Adrenal gland (tissue), 12 donors: ENCODE data around the gene FGF14. TPM values are rescaled to one million over a fixed set of nuclear protein-coding genes. Genes with fewer than 3 reads are reported as not detected.
A peak's percentile ranks its signal among the peaks of the same experiment; 100 is the strongest.

ENCODE experiments used
- DNase-seq, 7 donors: peaks; one replicate each; pipeline ENCODE4 v3.0.0-alpha.2; 2019 to 2020
- H3K27ac ChIP-seq, 5 donors: fragments of 200-600 bp; sonication (generic) in 4 of 5; 1 replicate in 3 of 5; 2 replicates in 2 of 5; pipeline versions ENCODE4 v1.5.1 to v1.8.0; 2016 to 2020; ENCODE audit warnings: mild to moderate bottlenecking in 1 of 5
- H3K27me3 ChIP-seq: fragments of 200-600 bp; 2 replicates; pipeline ENCODE4 v1.8.0; 2021
- H3K36me3 ChIP-seq, 2 donors: fragments of 200-600 bp; replicated peaks in 1 of 2; 1 replicate in 1 of 2; 2 replicates in 1 of 2; pipeline versions ENCODE4 v1.5.1 to v1.8.0; 2018 to 2022
- H3K4me1 ChIP-seq, 2 donors: fragments of 200-600 bp; replicated peaks in 1 of 2; 1 replicate in 1 of 2; 2 replicates in 1 of 2; pipeline versions ENCODE4 v1.5.1 to v1.8.0; 2018 to 2021
- H3K4me3 ChIP-seq, 4 donors: fragments of 200-600 bp; sonication (generic) in 3 of 4; one replicate each; pipeline ENCODE4 v1.5.1; 2016 to 2018
- H3K9me3 ChIP-seq, 3 donors: fragments of 200-600 bp; sonication (generic) in 1 of 3; replicated peaks in 1 of 3; 1 replicate in 2 of 3; 2 replicates in 1 of 3; pipeline versions ENCODE4 v1.5.1 to v1.8.0; 2016 to 2021
- CTCF ChIP-seq, 6 experiments: fragments of 450-650 bp in 4 of 6; fragments of 200-600 bp in 2 of 6; sonication (generic) in 1 of 6; IDR thresholded peaks; 1 replicate in 5 of 6; 2 replicates in 1 of 6; pipeline versions ENCODE4 v1.5.1 to v1.8.0; 2016 to 2021; ENCODE audit warnings: antibody characterized with exemption in 6 of 6, mild to moderate bottlenecking in 2 of 6, moderate library complexity in 1 of 6
- POLR2A ChIP-seq, 2 donors: fragments of 450-650 bp; IDR thresholded peaks; one replicate each; pipeline ENCODE4 v1.6.1; 2017; ENCODE audit warnings: antibody characterized with exemption in 2 of 2, mild to moderate bottlenecking in 2 of 2, moderate library complexity in 1 of 2
- WGBS, 4 donors: extraction: QIAGEN DNeasy Blood & Tissue Kit in 2 of 4; methylation state at CpG; one replicate each; pipeline versions ENCODE4 v1.1.5 to v1.1.7; 2013 to 2017; 5-methylcytosine and 5-hydroxymethylcytosine counted together
- intact Hi-C, 2 donors: fragments of 100-400 bp; cut with DNase I; formaldehyde crosslinking; loops; one replicate each; pipeline versions ENCODE4 v1.14.1 to v1.15.0; 2022 to 2023
- polyA plus RNA-seq, 3 donors: library from polyadenylated mRNA; stranded (reverse); fragments of 200-250 nt in 2 of 3; fragments of 350-450 nt in 1 of 3; fragmentation: Illumina TruSeq in 1 of 3; extraction: RNeasy Lipid Tissue Mini Kit (QIAGEN cat#74804) in 1 of 3; gene quantifications; one replicate each; pipeline ENCODE4 v1.2.3, GENCODE V29; 2013 to 2014
- total RNA-seq, 9 donors: library from RNA; depleted of rRNA in 4 of 9; stranded (reverse); fragments of >200 nt in 4 of 9; fragments of 120-200 nt in 1 of 9; fragmentation: NEBNext Ultra II Directional in 1 of 9; extraction: Animal tissue kit (Norgen Biotek cat#: 25700) in 1 of 9; gene quantifications; one replicate each; pipeline versions ENCODE4 v1.1.0 to v1.2.4, GENCODE V29; 2013 to 2023
- donor health status: healthy with polysubstance abuse.
- donor health status: Bipolar disorder and iron deficiency.
- donor health status: DM: yes; HTN: yes; CAD: no.
- donor health status: DM: no; HTN: no; CAD: no.
- donor health status: DM: no; HTN: no; CAD: no.
- donor health status: DM: yes; HTN: yes; CAD: no.

The FGF14 gene
- total and polyA plus RNA-seq, 12 donors: 0.32 to 9.3 (median 2.8) TPM; not detected in 2

GRCh38 chr13:101708115-101708514 is 693.7 kb downstream of the FGF14 start:
- Histone ChIP-seq H3K4me1 (no peaks in the 10 kb centered on the region), H3K27me3 (no peaks in the 10 kb centered on the region), H3K36me3 (no peaks in the 10 kb centered on the region), H3K4me3 (no peak overlapping the region), H3K9me3 (no peaks in the 10 kb centered on the region), H3K27ac (no peak overlapping the region)
- 82 to 97% (median 85%) methylated on average over 1 of the region's 1 CpG for WGBS, 4 donors
- DNase-seq: no peak
- TF ChIP-seq POLR2A (IDR thresholded peaks at IDR 0.05): no peak
- TF ChIP-seq CTCF (IDR thresholded peaks at IDR 0.05): no peak
- intact Hi-C loops: no loop called here

- no peak for TF ChIP-seq POLR2A (IDR thresholded peaks at IDR 0.05)
- TF ChIP-seq CTCF (IDR thresholded peaks at IDR 0.05): no peak
- no peaks in the 10 kb centered on the region for H3K27me3 ChIP-seq
- intact Hi-C loops: no loop called here
Measured at GRCh38 chr13:101707659-101708058, 694.2 kb downstream of the FGF14 start.

DNA sequence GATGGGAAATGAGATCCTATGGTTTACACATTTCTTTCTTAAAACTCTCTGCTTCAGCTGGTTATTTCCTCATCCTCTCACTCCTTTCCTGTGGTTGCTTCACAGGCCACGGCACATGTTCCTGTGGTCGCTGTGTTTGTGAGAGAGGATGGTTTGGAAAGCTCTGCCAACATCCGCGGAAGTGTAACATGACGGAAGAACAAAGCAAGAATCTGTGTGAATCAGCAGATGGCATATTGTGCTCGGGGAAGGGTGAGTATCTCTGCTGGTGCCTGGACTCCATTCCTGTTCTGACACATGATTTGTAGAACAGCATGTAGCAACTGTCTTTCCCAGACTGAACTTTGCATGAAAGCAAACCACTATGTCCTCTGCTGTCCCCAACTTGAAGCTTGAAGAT is 695.2 kb downstream of the FGF14 start:
- Histone ChIP-seq H3K27me3 (no peaks in the 10 kb centered on the region), H3K4me1 (no peaks in the 10 kb centered on the region), H3K27ac (no peak overlapping the region), H3K4me3 (no peak overlapping the region), H3K9me3 (no peaks in the 10 kb centered on the region), H3K36me3 (no peaks in the 10 kb centered on the region)
- TF ChIP-seq POLR2A (IDR thresholded peaks at IDR 0.05) (no peak), CTCF (IDR thresholded peaks at IDR 0.05) (no peak)
- WGBS, 4 donors: 44 to 73% (median 62%) methylated on average over 6 of the region's 6 CpGs
- peak in 2 of 7 donors; percentile 18 to 22 for DNase-seq
- intact Hi-C loops: no loop called here

More at GRCh38 chr13:101707659-101708058, 694.2 kb downstream of the FGF14 start:
- DNase-seq: no peak
- Histone ChIP-seq H3K4me1 (no peaks in the 10 kb centered on the region), H3K27ac (no peak overlapping the region), H3K9me3 (no peaks in the 10 kb centered on the region), H3K36me3 (no peaks in the 10 kb centered on the region), H3K4me3 (no peak overlapping the region)
- WGBS, 4 donors: 78 to 86% (median 81%) methylated on average over 2 of the region's 2 CpGs

GRCh38 chr13:101703838-101704237 is 698.0 kb downstream of the FGF14 start:
- Histone ChIP-seq H3K4me1 (no peaks in the 10 kb centered on the region), H3K27ac (no peak overlapping the region), H3K4me3 (no peak overlapping the region), H3K27me3 (no peaks in the 10 kb centered on the region), H3K9me3 (no peaks in the 10 kb centered on the region), H3K36me3 (no peaks in the 10 kb centered on the region)
- no peak for TF ChIP-seq POLR2A (IDR thresholded peaks at IDR 0.05)
- TF ChIP-seq CTCF (IDR thresholded peaks at IDR 0.05): no peak
- DNase-seq: no peak
- 72 to 81% (median 78%) methylated on average over 3 of the region's 3 CpGs for WGBS, 4 donors
- intact Hi-C loops: no loop called here
